Activated naive CD4-positive, alpha-beta T cell treated with anti-CD3 and anti-CD28 coated beads, Interleukin-2, amount 50 U/mL, for 72 hours (primary cell): Measurements from ENCODE around the gene GRAMD1B. TPM values are rescaled to one million over a fixed set of nuclear protein-coding genes. Genes with fewer than 3 reads are reported as not detected.

Experiments
- ATAC-seq, 2 donors: fragments of 150-1000 bp; cut with Tn5 transposase; 2 replicates each; pipeline ENCODE4 v1.10.0; 2021; ENCODE audit warnings: mild to moderate bottlenecking in 2 of 2, moderate library complexity in 2 of 2
- DNase-seq, 2 donors: peaks; one replicate each; pipeline ENCODE4 v3.0.0; 2021 to 2022; ENCODE audit warnings: low spot score in 2 of 2
- H3K27ac Mint-ChIP-seq, 2 donors: one replicate each; pipeline ENCODE4 v1.8.0; 2022; ENCODE audit warnings: mild to moderate bottlenecking in 2 of 2, mixed read lengths in 2 of 2
- H3K36me3 Mint-ChIP-seq, 2 donors: one replicate each; pipeline ENCODE4 v1.8.0; 2022; ENCODE audit warnings: mixed read lengths in 2 of 2
- H3K9me3 Mint-ChIP-seq, 2 donors: one replicate each; pipeline ENCODE4 v1.8.0; 2022; ENCODE audit warnings: mixed read lengths in 2 of 2
- total RNA-seq, 2 donors: library from RNA; stranded (reverse); gene quantifications; one replicate each; pipeline ENCODE4 v1.2.3, GENCODE V29; 2022

Gene GRAMD1B
- total RNA-seq, 2 donors from 2014 or later, result 36.7 to 66.2 TPM

DNA sequence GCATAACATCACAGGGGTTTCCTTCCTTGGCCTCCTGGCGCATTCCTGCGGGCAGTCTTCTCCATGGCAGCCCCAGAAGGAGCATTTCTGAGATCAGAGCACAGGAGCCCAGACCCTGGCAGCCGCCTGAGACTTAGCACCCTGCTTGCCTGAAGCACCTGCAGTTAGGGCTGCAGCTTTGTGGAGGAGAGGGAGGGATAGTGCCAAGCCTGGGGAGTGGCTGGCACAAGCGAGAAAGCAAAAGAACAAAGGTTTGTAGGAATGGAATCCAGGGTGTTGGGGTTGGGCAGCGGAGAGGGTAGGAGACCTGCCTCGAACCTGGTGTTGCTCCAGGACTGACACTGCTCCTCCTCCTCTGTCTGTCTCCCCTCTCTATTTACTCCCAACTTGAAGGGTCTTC is 157.5 kb downstream of the GRAMD1B start:
- ATAC-seq, result no peak
- H3K9me3 Mint-ChIP-seq, result no peaks in the 10 kb centered on the region

DNA sequence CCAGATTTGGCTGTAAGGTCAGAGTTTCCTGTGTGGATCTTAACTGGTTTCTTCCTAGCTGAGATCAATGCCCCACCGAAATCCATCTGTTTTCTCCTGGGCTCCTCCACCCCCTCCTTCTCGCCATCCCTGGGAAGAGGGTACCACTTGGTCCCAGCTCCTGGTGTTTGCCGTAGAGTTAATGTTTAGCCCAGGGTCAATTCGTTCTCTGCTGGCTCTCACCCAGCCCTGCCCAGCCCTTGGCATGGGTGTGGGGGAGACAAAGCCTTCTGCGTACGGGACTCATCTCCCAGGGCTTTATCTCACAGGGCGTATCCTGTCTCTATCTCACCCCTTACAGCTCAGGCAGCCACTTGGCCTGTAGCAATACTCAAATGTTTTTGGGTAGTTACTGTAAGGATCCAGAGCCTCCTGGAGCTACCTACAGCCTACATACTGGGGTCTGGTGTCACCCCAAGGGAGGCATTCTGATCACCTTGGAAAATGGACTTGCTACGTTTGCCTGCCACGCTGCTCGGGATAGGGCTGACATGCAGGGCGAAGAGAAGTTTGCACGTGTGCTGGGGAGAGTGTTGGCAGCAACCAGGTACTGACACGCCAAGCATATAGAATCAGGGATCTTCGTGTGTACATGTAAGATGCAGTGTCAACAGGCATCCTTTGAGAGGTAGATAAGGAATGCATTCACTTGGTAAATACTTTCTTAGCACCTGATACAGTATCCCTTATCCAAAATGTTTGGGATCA is 158.2 kb downstream of the GRAMD1B start:
- DNase-seq (no peak), ATAC-seq (no peak)
- no peak overlapping the region for H3K27ac Mint-ChIP-seq
- H3K36me3 Mint-ChIP-seq, result peaks cover 0 to 1% of the 10 kb centered on the region in 2 donors
- H3K9me3 Mint-ChIP-seq, result no peaks in the 10 kb centered on the region

More for the DNA sequence above, 157.5 kb downstream of the GRAMD1B start:
- Mint-ChIP-seq H3K36me3 (no peaks in the 10 kb centered on the region), H3K27ac (no peak overlapping the region)
- DNase-seq, result no peak

DNA sequence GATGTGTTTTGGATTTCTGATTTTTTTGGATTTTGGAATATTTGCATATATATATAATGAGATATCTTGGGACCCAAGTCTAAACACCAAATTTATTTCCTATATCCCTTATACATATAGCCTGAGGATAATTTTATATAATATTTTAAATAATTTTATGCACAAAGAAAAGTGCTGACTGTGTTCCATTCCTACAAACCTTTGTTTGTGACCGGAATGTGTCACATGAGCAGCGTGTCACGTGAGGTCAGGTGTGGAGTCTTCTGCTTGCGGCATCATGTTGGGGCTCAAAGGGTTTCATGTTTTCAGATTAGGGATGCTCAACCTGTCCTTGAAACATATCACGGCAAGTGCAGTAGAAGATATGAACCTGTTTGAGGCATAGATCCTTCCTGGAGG is 158.8 kb downstream of the GRAMD1B start:
- no peak for DNase-seq
- H3K36me3 Mint-ChIP-seq, result peaks cover 0 to 7% of the 10 kb centered on the region in 2 donors
- no peak for ATAC-seq
- peak overlapping the region in 1 of 2 donors; percentile 22 for H3K27ac Mint-ChIP-seq
- no peaks in the 10 kb centered on the region for H3K9me3 Mint-ChIP-seq

DNA sequence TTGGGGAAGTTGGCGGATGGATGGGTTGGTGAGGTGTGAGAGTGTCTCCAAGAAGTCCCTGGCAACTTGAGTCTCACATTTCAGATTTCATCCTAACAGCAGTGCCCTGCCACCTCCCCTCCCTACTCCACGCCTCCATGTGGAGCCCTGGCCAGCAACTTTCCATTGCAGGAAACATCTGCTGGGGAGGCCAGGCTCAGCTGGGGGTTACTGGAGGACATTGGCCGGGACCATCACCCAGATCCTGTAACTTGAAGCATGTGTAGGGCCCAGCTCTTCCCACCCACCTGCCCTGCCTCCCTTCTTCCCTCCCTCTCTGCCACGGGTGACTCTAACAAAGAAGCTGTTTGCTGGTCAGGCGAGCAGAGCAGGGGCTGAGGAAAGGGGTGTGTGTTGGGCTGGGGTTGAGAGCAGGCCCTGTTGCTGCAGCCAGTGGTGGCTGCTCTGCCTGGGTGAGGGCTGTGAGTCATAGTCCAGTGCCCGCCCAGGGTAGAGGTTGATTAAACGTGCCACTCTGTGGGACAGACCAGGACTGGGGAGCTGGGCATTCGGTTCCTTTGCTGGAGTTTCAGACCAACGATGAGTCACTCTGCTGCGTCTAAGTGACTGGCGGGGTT is 160.3 kb downstream of the GRAMD1B start:
- no peak for ATAC-seq
- H3K36me3 Mint-ChIP-seq, result peaks cover 0 to 8% of the 10 kb centered on the region in 2 donors

DNA sequence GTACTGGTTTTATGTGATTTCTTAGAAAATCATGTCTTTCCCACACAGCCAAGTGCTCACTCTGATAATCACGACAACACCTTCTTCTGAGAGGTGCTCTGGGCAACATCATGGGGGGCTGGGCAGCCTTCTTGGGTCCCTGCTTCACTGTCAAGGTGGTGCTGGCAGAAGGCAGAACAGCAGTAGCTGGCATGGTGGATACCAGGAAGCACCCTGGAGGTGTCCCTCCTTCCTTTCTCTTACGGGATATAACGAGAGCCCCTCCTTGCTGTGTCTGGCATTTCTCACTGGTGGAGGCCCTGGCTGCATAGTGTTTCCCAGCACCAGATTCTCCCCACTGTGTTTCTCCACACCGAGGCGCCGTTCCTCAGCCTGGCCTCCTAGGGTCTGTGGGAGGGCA is 163.5 kb downstream of the GRAMD1B start:
- H3K27ac Mint-ChIP-seq, result peak overlapping the region in 1 of 2 donors; percentile 56
- ATAC-seq, result no peak
- H3K9me3 Mint-ChIP-seq, result no peaks in the 10 kb centered on the region
- peaks cover 5 to 12% of the 10 kb centered on the region in 2 donors for H3K36me3 Mint-ChIP-seq
- no peak for DNase-seq

More for the DNA sequence above, 160.3 kb downstream of the GRAMD1B start:
- Mint-ChIP-seq H3K9me3 (no peaks in the 10 kb centered on the region), H3K27ac (no peak overlapping the region)
- no peak for DNase-seq

DNA sequence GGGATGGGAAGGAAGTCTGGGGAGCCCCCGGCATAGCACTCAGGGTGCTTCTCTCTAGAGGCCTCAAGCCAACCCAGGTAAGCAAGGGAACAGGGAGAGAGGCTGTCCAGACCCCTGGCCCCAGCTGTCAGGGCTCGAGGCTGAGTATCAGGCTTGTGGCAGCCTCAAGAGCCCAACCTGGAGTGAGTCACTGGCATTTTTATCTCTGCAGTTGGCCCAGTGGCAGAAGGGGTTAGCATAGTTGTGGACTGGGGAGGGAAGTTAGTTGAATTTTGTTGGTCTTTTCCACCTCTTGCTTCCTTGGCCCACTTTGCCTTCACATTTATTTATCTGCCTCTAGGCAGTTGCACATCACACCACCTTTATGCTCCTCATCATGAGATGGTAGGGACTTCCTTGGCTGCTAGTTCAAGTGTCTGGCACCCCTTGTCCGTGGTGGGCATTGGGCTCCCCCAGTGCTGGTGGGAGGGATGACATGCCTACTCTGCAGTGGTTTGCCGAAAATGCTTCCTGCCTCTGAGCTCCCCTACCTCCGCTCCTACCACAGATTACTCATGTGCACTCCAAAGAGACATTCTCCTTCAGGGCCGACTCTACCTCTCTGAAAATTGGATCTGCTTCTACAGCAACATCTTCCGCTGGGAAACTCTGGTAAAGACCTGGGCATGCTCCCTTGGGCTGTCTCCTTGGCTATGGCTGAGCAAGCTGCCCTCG is 164.3 kb downstream of the GRAMD1B start:
- Mint-ChIP-seq H3K9me3 (no peaks in the 10 kb centered on the region), H3K36me3 (peaks cover 5 to 18% of the 10 kb centered on the region in 2 donors), H3K27ac (no peak overlapping the region)
- no peak for ATAC-seq
- DNase-seq, result no peak

DNA sequence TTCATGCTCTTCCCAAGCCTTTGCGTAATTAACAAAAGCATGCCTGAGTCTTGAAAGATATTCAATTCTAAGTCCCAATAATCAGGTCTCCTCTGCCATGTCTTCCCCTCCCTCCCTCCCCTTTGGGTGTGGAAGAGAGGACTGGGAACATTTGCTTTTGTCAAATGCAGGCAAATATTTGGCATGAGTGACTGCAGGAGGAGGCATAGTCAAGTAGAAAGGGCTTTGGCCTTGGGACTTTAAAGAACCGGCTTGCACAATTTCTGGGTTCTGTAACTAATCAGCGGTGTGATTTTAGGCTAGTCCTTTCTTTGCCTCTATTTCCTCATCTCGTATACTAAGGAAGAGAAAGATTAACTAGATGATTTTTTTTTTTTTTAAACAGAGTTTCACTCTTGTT is 164.9 kb downstream of the GRAMD1B start:
- H3K27ac Mint-ChIP-seq, result no peak overlapping the region
- H3K36me3 Mint-ChIP-seq, result peaks cover 5 to 18% of the 10 kb centered on the region in 2 donors
- DNase-seq (no peak), ATAC-seq (no peak)
- no peaks in the 10 kb centered on the region for H3K9me3 Mint-ChIP-seq

DNA sequence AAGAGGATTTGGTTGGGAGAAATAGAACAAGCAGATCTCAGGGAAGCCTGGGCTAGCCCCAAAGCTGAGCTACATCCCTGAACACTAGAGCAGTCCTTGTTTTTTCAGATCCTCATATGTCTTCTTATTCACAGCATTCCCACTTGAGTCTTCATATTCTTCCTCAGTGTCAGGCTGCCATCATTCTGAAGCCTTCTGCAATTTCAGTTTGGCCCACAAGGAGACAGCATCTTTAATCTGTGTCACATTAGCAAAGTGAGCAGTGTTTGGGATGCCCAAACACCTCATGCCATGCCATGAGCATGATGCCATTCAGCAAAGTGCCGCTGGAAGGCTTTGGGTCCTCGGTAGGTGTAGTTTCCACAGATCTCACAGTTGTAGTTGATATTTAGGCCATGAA is 167.8 kb downstream of the GRAMD1B start:
- Mint-ChIP-seq H3K36me3 (peaks cover 5 to 23% of the 10 kb centered on the region in 2 donors), H3K9me3 (no peaks in the 10 kb centered on the region), H3K27ac (no peak overlapping the region)
- DNase-seq, result no peak
- no peak for ATAC-seq

DNA sequence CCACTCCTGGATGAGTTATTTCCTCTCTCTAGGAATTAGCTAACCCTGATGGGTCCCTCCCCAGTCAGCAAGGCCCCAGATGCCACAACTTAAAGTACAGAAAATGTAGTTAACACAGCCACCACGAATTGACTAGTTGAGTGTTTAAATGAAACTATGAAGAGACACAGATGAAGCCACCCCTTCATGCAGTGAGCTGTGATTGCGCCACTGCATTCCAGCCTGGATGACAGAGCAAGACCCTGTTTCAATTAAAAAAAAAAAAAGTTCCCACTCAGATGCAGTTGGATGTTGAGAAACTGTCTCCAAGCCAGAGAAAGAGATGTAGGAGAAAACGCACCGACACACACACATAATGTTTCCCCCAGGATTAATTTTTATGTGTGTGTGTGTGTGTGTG is 171.1 kb downstream of the GRAMD1B start:
- ATAC-seq (no peak), DNase-seq (no peak)
- H3K9me3 Mint-ChIP-seq, result no peaks in the 10 kb centered on the region
- no peak overlapping the region for H3K27ac Mint-ChIP-seq
- peaks cover 12 to 15% of the 10 kb centered on the region in 2 donors for H3K36me3 Mint-ChIP-seq

DNA sequence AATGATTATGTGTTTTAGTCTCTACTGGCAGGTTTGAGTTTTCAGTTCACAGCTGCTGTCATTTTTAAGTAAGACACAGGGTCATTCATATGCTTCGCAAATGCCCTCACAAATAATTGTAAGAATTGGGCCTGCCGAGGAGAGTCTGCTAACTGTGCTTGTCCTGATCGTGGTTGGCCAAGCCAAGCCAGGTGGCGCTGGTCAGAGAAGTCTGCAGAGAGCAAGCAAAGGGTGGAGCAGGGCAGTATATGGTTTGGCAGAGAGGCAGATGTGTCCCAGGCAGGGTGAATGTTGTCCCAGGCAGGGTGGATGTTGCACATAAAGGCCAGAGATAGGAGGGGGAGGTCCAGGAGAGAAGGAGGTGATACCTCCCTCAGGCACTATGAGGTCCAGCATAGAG is 171.7 kb downstream of the GRAMD1B start:
- ATAC-seq, result no peak
- H3K36me3 Mint-ChIP-seq, result peaks cover 12 to 15% of the 10 kb centered on the region in 2 donors
- H3K27ac Mint-ChIP-seq, result no peak overlapping the region
- DNase-seq, result no peak
- no peaks in the 10 kb centered on the region for H3K9me3 Mint-ChIP-seq

DNA sequence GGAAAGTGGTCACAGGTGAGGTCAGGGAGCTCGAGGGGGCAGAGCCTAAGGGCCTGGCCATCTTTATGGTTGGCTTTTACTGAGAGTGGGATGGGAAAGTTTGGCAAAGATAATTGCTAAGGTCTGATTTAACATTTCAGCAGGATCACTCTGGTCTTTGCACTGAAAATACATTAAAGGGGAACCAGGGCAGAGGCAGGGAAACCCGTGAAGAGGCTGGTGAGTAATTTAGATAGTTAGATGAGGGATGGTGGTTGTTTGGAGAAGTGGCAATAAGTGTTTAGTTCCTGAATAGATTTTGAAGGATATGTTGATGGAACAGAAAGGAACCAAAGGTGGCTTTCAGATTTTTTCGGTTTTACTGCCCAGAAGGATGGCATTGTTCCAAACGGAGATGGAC is 173.6 kb downstream of the GRAMD1B start:
- Mint-ChIP-seq H3K36me3 (peaks cover 7 to 10% of the 10 kb centered on the region in 2 donors), H3K27ac (peak overlapping the region; percentile 36 to 51)

DNA sequence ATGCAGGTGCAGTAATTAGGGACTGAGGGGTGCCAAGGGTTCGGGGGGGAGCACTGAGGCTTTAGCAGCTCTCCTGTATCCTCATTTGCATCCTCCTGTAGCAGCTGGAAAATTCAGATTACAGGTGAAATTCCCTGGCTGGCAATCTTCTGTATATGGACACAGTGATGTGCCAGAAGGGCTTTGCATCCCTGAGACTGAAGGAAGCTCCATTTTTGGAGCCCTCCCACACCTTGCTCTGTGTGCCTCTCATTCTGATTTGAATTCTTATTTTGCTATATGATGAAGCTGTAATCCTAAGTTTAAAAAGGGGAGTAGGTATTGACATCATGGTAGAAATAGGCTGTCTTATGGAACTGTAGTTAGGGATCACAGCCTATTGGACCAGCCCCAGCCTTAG is 177.7 kb downstream of the GRAMD1B start:
- peaks cover 7 to 13% of the 10 kb centered on the region in 2 donors for H3K36me3 Mint-ChIP-seq

More for the DNA sequence above, 173.6 kb downstream of the GRAMD1B start:
- no peak for DNase-seq
- ATAC-seq, result no peak
- H3K9me3 Mint-ChIP-seq, result no peaks in the 10 kb centered on the region

DNA sequence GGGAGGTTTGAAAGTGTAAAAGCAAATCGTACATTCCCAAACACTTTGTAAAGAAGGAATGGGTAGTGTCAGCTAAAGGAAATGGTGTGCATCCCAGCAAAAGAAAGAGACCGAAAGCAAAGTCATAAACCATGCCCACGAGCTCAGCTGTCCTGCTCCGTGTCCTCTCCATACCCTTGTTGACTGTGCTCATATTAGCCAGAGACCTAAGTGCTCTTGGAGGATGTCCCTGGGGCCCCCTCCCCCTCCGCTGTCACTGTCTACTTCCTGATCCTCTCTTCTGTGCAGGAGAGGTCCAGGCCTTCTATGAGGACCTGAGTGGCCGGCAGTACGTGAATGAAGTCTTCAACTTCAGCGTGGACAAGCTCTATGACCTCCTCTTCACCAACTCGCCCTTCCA is 178.3 kb downstream of the GRAMD1B start:
- no peak for ATAC-seq
- no peaks in the 10 kb centered on the region for H3K9me3 Mint-ChIP-seq
- peaks cover 4 to 13% of the 10 kb centered on the region in 2 donors for H3K36me3 Mint-ChIP-seq
- no peak overlapping the region for H3K27ac Mint-ChIP-seq
- DNase-seq, result no peak

More for the DNA sequence above, 177.7 kb downstream of the GRAMD1B start:
- no peaks in the 10 kb centered on the region for H3K9me3 Mint-ChIP-seq
- ATAC-seq (no peak), DNase-seq (no peak)
- H3K27ac Mint-ChIP-seq, result no peak overlapping the region

DNA sequence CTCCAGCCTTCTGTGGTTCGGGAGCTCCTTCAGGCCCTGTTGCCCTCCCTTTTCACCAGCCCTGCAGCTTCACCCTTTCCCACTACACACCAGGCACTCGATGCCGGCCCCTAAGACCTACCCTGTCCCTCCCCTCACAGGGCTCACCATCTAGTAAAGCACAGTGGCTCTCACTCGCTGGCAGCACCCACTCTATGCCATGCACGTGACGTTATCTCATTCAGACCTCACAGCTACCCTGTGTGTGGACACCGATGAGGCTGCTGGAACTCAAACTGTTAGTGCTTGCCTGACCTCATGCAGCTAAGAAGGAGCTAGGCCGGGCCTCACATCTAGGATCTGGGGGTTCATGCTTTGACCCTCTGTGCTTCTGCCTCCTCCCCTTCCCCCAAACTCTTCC is 178.9 kb downstream of the GRAMD1B start:
- Mint-ChIP-seq H3K27ac (no peak overlapping the region), H3K36me3 (peaks cover under 1 to 13% of the 10 kb centered on the region in 2 donors), H3K9me3 (no peaks in the 10 kb centered on the region)
- DNase-seq, result no peak
- ATAC-seq, result no peak

DNA sequence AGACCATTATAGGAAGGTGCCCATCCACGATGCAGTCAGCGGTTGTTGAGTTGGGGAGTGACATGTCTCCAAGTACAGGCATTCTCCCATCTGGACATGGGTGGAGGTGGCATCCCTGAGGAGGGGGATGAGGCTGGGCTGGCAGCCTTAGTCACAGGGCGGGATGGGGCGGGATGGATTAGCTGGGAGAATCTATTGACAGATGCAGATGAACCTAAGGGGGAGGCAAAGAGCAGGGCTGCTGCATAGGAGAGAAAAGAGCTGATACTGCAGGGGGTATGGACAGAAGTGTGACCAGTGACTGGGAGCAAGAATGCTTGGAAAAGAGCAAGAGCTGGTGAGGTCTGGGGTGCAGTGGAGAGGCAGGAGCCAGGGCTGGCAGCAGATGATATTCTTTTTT is 181.6 kb downstream of the GRAMD1B start:
- no peak for ATAC-seq
- H3K27ac Mint-ChIP-seq, result no peak overlapping the region
- H3K36me3 Mint-ChIP-seq, result peaks cover 7 to 13% of the 10 kb centered on the region in 2 donors
- no peaks in the 10 kb centered on the region for H3K9me3 Mint-ChIP-seq
- DNase-seq, result no peak

DNA sequence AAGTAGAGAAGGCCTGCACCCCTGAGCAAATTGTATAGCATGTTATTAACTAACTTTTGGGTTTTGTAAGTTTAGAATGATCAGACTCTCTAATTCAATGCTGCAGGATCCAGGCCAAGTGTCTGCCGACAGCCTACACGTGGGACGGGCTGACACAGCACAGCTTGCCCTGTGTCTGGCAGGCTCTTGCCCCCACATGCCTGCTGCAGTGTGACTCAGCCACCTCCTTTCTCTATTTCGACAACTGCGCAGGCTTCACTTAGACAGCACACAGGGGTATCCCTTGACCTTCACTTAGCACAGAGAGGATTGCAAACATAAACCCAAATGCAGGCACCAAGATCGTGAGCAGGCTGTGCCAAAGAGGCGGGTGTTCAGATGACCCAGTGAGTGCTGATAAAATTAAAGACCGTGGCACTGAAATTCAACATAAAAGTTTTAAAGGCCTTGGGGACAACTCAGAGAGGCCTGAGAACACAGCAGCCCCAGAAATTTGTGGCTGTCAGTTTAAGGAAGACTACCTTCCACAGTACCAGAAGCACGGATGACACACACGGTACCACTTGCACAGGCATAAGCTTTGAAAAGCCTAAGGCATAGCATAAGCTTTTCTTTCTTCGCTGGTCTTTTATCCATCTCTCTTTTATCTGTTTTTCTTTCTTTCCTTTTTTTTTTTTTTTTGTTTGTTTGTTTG is 186.6 kb downstream of the GRAMD1B start:
- no peak for ATAC-seq
- DNase-seq, result no peak
- Mint-ChIP-seq H3K27ac (no peak overlapping the region), H3K9me3 (no peaks in the 10 kb centered on the region), H3K36me3 (peaks cover 7 to 40% of the 10 kb centered on the region in 2 donors)

DNA sequence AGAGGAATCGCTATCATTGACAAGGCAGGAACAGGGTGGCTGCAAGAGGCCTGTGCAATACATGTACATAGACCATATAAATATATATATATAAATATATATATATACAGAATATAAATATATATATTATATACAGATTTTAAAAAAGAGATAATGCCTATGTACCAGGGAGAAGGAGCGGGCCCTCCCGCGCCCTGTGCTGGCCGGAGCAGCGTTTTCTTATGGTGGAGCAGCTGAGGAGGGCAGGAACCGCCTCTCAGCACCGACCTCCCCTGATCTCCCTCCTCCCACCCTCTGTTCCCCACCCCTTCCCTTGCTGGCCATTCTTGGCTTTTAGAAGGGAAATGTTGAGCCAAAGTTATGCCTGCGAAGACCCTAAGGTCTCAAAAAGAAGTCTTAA is 192.5 kb downstream of the GRAMD1B start:
- Mint-ChIP-seq H3K27ac (no peak overlapping the region), H3K9me3 (no peaks in the 10 kb centered on the region), H3K36me3 (peaks cover 5 to 41% of the 10 kb centered on the region in 2 donors)
- ATAC-seq (no peak), DNase-seq (no peak)
